HG03558 (cell line): ENCODE data around the gene IGFBP1.

Source experiments
- ATAC-seq: cut with Tn5 transposase; IDR thresholded peaks from one replicate; pipeline ENCODE4 v1.9.1; 2021; ENCODE audit warnings: moderate number of reproducible peaks; ENCODE audit not compliant: unreplicated experiment; ENCODE audit errors: extremely low read depth

The IGFBP1 gene

DNA sequence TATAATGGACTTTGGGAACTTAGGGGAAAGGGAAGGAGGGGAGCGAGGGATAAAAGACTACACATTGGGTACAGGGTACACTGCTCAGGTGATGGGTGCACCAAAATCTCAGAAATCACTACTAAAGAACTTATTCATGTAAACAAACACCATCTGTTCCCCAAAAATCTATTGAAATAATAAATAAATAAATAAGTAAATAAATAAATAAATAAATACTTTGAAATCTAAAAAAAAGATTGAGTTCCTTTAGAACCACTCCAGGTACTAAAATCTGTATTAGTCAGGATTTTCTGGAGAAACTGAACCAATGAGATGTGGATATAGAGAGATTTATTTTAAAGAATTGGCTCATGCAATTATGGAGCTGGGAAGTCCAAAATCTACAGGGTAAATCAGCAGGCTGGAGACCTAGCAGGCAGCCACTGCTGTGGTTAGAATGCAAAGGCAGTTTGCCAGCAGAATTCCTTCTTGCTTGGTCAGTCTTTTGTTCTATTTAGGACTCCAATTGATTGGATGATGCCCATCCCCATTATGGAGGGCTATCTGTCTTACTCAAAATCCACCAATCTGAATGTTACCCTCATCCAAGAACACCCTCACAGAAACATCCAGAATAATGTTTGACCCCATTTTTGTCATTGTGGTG, 8.9 kb downstream of the IGFBP1 start:
- no peak for ATAC-seq

DNA sequence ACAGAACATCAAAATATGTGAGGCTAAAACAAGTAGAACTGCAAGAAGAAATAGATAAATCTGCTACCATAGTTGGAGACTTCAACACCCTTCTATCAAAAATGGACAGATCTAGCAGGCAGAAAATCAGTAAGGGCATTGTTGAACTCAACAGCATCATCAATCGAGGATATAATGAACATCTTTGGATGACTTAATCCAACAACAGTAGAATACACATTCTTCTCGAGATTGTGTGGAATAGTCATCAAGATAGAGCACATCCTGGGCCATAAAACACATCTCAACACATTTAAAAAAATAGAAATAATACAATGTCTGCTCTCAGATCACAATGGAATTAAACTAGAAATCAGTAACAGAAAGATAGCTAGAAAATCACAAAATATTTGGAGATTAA, 9.9 kb downstream of the IGFBP1 start:
- no peak for ATAC-seq

DNA sequence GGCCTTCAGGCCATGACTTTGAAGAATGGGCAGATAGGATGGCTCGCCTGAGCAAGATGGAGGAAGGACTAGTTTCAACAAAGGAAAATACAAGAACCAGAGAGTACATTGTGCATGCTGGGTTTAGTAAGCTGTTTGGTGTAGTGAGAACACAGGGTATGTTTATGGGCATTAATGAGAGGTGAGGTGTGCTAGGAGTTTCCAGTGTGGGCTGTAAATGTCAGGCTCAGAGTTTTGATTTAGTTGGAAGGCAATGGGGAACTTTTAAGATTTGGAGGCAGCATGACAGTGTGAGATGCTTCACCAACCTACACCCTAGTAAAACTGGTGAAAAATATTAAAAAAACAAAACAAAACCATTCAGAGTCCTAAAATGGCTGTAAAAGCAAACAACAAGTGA, 13.3 kb downstream of the IGFBP1 start:
- no peak for ATAC-seq

DNA sequence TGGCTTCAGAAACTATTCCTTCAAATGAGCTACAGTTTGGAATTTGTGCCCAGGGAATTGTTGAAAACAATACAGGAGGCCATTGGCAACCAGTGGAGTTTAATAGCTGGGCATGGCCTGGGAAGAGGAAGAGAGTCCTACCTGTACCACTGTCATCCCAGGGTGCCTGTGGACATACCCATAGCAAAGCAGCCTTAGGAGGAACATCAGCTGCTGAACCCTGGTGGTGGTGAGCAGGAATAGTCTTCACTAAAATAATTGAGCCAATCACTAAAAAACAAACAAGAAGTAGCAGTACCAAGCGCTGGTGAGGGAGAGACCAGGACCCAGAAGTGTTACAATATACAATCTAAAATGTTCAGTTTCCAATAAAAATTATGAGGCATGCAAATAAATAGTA, 14.5 kb downstream of the IGFBP1 start:
- ATAC-seq = no peak

DNA sequence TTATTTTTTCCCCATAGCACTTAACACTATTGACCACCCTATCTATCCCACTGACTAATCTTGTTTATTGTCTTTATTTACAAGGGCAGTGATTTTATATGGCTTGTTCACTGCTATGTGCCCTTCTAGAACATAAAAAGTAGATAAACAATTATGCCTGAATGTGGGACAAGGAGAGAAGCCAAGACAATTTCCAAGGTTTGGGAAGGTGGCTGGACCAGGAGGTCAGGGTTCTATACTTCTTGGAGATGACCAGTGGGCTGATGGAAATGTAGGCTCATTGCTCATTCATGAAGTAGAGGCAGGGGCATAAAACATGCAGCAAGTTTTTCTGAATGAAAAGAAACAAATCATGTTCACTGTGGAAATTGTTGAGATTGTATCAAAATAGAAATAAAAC, 21.3 kb downstream of the IGFBP1 start:
- ATAC-seq = no peak

DNA sequence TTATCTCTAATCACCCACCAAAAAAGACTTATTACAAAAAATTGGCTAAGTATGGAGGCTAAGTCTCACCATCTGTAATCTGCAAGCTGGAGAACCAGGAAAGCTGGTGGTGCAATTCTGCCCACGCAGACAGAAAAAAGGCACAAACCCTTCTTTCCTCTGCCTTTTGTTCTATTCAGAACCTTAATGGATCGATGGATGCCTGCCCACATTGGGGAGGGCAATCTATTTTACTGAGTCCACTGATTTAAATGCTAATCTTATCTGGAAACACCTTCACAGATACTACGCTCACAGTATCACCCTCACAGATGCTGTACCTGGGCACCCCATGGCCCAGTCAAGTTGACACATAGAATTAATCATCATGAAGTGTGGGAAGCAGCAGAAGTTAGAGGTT, 22.6 kb downstream of the IGFBP1 start:
- no peak for ATAC-seq

DNA sequence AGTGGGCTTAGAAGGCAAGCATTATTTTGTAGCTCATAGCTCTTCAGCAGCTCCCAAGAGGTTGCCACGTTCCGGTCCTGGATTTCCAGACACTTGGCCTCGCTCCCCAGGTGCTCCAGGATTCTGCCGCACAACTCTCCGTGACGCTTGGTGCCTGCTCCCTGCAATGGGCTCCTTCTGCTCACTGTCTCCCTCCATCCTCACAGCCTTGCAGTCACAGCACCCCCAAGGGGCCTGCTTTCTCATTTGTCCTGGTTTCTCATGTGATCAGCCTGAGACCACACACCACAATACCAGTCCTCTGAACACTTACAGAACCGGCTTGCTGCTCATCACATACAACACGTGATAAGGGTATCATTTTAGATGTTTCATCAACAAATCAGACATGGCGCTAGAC, 23.0 kb downstream of the IGFBP1 start:
- ATAC-seq = no peak

DNA sequence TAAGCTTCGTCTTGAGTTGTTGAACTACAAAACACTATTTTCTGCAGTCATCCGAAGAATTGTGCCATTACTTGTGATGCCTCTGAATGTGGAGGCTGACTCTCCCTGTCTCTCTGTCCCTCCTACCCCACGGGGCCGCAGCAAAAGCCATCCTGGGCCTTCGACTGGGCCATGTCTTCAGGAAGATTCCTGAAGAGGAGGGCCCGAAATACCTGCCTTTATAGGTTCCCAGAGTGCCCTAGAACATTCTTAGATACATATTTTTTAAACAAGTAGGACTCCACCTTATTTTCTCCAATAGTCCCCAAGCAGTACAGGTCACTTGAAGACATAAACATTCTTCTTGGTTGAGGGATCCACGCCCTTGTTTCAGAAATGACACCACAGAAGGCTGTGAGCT, 24.7 kb downstream of the IGFBP1 start:
- no peak for ATAC-seq

DNA sequence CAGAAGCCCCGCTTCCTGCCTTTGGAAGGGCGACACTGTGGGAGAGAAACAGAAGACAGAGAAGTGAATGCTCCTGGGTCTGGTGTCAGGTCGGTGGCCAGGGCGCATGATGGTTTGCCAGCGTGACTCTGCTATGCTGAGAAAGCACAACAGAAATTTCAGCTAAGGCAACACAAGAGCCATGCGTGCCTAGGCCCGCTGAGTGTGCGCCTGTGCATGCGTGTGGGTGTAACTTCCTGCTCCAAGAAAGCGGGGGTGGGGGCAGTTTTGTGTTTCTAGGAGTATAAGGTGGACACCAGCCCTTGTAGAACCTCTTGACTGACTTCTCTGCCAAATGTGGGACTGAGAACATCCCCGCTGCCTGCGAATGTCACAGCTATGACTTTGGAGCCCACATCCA, 26.6 kb downstream of the IGFBP1 start:
- no peak for ATAC-seq

DNA sequence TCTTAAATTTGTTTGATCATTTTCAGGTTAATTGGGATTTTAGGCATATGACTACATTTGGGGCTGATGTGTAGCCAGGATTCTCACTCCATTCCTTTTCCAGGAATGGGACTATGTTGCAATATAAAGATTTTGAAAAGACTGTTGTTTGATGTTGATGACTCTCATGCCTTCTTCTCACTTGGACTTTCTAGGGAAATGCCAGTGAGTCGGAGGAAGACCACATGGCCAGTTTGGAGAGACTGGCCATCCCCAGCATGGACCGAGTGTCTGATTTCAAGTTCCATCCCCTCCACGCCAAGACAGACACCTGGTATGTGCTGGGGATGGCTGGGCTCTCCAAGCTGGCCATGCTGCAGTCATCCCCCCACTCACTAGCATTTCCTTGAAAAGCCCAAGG, 27.3 kb downstream of the IGFBP1 start:
- ATAC-seq = no peak

DNA sequence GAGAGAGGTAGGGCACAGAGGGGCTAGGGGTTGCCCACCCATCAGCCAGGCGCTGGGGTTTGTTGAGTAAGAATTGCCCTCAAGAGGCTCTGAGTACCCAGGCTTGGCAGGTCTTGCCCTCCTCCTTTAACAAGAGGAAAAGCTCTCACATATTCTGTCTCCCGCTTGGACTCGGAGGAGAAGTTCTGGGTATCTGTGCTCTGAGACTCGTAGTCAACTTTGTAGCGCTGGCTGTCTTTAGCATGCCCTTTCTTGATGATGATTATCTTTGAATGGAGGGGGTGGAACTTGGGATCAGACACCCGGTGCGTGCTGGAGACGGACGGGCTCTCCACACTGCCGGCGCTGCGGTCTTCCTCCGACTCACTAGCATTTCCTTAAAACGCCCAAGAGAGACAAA, 28.8 kb downstream of the IGFBP1 start:
- no peak for ATAC-seq

DNA sequence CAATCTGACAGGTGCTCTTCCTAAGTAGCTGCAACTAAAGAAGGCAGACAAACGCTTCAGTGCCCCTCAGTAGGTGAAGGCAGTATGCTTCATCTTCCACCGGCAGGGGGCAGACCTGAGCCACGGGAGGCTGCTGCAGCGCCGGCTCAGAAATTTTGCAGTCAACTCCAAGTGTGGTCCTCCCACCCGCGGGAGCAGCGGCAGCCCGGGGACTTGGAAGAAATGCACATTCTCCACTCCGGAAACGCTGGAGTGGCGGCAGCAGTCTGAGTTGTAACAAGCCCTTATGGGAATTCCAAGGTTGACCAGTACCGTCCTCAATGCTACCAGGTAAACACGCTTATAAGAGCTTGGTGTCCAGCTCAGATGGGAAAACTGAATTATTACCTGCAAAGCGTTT, 29.4 kb downstream of the IGFBP1 start:
- no peak for ATAC-seq

DNA sequence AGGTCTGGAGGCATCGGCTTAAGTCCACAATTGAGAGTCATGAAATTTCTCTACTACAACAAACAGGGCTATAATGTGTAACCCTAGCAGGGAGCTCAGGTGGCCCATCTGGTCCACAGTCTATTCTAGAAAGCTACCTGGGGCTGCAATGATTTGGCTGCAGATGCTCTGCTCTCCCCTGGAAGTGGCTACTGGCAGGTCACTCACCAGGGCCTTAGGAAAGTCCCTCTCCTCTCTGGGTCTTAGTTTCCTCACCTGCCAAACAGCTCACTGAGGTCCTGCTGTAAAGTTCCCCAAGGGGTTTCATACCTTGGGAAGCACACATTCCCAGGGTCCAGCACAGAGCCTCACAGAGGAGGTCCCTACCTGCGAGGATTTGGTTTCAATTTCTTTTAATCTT, 30.3 kb downstream of the IGFBP1 start:
- ATAC-seq = no peak

DNA sequence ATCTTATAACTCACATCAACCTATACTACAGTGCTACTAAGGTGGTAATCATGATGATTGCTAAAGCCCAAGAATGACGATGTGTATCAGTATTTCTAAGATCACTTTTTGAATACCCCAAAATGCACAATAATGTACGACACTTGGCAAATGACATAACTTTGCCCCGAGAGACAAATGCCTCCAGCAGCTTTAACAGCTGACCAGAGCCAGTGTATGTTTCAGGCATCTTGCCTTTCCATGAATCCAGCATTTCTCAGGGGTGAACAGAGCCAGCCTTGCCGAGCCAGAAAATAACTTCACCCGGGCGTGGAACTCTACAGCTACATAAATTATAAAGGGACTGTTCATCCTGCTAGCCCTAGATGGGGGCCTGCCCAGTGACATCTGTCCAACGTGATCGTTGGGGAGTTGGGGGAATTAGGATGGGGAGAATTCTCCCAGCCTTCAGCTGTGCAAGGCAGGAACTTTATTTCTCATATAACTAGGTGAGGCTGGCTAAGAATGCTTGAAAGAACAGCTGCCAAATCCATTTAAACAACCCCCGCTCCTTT, 31.0 kb downstream of the IGFBP1 start:
- ATAC-seq = no peak

DNA sequence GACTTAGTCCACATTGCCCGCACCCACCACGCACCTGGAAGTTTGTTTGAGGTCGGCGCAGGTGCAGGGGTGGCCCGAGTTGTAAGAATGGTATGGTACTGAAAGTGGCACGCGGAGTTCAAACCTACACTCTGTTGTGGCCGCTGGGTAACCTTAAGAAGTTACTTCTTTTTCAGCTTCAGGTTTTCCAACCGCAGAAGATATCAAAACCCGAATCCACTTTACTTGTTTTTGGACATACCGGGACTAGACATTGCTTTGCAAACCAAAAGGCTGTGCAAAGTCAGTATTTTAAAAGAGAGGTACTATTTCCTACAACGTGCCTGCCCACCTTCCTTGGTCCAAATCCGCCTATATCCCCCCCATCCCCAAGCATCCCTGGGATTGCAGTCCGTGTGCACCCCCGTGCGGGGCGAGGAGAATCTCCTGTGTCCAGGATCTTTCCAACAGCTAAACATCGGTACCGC, 31.7 kb downstream of the IGFBP1 start:
- ATAC-seq = no peak

DNA sequence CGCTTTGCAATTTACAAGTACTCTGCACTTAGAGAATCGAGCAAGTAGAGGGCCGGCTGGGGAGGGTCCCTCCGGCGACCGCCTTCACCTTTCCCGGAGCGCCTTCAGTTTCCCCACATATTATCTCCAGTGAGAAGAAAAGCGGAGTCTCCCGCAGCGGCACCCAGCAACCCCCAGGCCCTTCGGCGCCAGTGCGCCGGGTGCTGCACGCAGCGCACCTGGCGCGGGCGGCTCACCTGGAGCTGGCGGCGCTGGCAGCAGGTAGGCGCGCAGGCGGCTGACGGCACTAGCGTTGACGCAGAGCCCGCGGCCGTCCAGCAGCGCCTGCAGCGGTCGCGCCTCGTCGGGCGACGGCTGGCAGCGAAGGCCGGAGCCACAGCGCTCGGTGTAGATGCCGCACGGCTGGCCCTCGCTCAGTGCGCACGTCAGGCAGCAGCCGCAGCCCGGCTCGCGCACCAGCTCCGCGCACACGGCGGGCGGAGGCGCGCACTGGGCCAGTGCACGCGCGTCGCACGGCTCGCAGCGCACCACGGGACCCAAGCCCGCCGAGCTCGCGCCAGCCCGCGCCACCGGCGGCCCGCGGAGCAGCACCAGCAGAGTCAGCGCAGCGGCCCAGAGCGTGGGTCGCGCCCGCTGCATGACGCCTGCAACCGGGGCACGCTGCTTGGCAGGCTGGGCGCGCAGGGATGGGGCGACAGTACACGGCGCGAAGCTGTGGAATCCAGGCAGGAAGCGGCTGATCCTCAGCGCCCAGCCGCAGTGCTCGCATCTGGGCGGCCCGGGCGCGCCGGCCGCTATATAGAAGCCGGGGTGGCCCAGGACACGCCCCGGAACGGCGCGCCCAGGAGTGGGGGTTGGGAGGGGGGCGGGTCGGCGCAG, 32.5 kb downstream of the IGFBP1 start, which contains the start of gene IGFBP3:
Gene IGFBP3, minus strand, starts transcription at position 771 of the 879 bp plus-strand sequence. Its CDS starts 132 bp downstream, at position 639.
- no peak for ATAC-seq

DNA sequence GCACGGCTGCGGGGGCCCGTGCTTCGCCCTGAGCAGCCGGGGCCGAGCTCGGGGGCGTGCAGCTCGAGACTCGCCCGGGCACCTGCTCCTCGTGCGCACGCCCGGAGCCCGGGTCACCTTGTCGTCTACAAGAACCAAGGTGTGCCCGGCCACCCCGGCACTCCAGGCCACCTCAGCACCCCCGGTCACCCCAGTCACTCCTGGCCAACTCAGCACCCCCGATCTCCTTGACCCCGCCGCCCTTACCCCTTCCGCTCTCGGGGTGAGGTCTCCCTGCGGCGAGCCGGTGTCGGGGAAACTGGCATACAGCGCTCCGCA, 33.1 kb downstream of the IGFBP1 start:
- no peak for ATAC-seq

DNA sequence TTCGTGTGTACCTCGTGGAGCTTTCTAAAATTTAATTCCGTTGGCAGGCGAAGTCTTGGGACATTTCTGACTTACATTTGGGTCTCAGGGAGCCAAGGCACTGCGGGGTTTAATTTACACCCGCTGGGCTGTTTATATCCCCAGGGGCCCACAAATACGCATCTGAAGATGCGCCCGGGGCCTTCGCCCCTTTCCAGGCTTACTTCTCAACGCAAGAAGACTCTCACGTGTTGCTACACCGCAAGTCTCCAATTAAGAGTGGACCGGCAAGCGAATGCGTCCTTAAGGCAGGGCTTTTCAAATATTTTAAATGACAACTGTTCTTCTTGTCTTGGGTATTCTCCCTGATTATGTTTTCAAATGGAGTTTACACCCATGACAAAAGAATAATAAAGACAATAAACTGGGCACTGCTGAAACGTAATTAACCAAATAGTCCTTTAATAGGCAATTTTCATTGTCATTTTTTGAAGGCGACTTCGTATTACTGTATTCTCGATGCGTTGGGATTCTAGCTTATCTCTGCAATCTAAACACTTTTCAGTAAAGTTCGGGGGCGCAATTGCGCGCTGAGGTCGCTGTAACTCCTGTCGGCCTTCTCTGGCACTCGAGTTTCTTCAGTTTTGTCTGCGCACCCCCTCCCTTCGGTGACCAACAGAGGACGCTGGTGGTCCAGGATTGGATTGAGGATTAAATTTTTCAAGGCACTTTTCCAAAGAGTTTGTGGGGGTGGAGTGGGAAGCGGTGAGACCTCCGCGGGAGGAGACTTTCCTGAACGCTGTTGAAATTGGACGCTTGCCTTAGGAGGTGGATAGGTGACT, 33.6 kb downstream of the IGFBP1 start:
- ATAC-seq = no peak

DNA sequence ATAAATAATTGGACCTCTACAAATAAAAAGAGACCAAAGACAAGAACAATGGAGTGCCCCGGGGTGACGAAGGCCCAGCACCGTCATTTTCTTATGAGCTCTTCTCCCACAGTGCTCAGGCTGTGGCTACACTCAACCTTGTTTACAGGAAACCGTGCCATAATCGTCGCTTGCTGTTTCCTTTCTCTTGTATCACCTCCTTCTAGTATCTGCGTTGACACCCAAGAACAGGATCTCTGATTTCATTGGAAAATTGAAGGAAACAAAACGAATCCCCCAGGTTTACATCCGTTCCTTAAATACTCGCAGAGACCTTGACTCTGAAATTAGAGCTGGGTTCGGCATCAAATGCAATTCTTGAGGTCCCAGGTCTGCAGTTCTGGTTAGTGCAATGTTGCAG, 34.5 kb downstream of the IGFBP1 start:
- ATAC-seq = no peak

DNA sequence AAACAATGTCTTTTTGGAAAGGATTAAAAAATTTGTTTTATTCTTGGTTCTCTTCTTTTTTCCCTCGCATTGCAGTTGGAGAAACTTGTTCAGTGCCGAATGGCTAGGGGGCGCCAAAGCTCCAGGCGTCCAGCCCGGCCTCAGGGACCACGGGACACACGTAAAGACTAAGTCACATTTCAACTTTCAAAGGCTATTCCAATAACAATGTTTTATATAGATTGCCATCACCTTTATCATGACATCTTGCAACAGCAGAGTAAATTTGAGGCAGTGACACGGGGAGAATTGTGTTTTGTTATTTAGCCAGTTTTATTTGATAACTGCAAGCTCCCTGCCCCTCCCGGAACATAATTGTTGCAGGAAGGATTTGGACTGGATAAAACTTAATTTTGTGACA, 35.0 kb downstream of the IGFBP1 start:
- ATAC-seq = no peak

DNA sequence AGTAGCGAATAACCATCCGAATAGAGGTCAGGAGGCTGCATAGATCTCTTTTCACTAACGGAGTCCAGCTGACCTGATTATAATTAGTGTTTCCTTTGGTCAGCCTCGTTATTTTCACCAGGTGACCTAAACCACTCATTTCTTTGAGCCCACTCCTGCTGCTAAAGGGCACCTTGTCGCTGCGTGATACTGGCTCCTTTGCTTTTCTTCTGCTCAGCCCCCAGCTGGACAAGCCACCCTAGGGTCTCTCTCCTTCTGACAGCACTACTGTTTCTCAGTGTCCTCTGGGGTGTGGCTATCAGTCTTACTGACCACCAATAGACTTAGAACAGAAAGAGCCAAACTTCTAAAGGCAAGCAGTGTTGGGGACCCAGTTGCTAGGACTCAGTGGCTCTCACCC, 35.5 kb downstream of the IGFBP1 start:
- ATAC-seq = no peak
